K562 (cell line): ENCODE measurements around the gene TUBB2A. TPM values are rescaled to one million over a fixed set of nuclear protein-coding genes. Genes with fewer than 3 reads are reported as not detected.
A peak's percentile ranks its signal among the peaks of the same experiment; 100 is the strongest.

Experiments
- EP300 ChIP-seq: IDR thresholded peaks from 2 replicates; pipeline ENCODE4 v1.6.1; 2012; ENCODE audit warnings: low read length, improper control_type of control experiment
- HDAC1 ChIP-seq, 2 experiments: fragments of 450-650 bp; IDR thresholded peaks; 2 replicates each; pipeline ENCODE4 v1.6.1; 2016 to 2017; ENCODE audit warnings: inconsistent platforms in 1 of 2, mild to moderate bottlenecking in 1 of 2, moderate library complexity in 1 of 2
- HLTF ChIP-seq: fragments of 450-650 bp; IDR thresholded peaks from 2 replicates; pipeline ENCODE4 v1.6.1; 2016
- MECOM ChIP-seq: fragments of 250-450 bp; sonication (Bioruptor Pico); IDR thresholded peaks from 2 replicates; pipeline ENCODE4 v1.8.0; 2022; ENCODE audit warnings: inconsistent platforms
- MEF2A ChIP-seq: IDR thresholded peaks from 2 replicates; pipeline ENCODE4 v1.6.1; 2011; ENCODE audit warnings: low read depth, mild to moderate bottlenecking, low read length, moderate library complexity; ENCODE audit not compliant: control insufficient read depth
- MYNN ChIP-seq, 2 experiments: sonication (generic); formaldehyde crosslinking in 1 of 2; IDR thresholded peaks; 2 replicates each; pipeline versions ENCODE4 v1.5.0 to v1.6.1; 2016 to 2020; ENCODE audit warnings: antibody characterized with exemption in 1 of 2, missing genetic modification reagents in 1 of 2
- NFYB ChIP-seq: IDR thresholded peaks from 2 replicates; pipeline ENCODE4 v1.6.1; 2011; ENCODE audit warnings: mild to moderate bottlenecking, moderate library complexity; ENCODE audit not compliant: insufficient read length; ENCODE audit errors: extremely low read depth
- SETDB1 ChIP-seq: IDR thresholded peaks from one replicate; pipeline ENCODE4 v1.6.1; 2012; ENCODE audit warnings: low read length, control low read depth, inconsistent platforms
- STAT5A ChIP-seq: IDR thresholded peaks from 2 replicates; pipeline ENCODE4 v1.6.1; 2012; ENCODE audit warnings: low read length, inconsistent platforms, borderline replicate concordance
- ZNF217 ChIP-seq: sonication (generic); formaldehyde crosslinking; IDR thresholded peaks from 2 replicates; pipeline ENCODE4 v1.8.0; 2022; ENCODE audit warnings: mild to moderate bottlenecking, missing genetic modification reagents
- ZNF41 ChIP-seq: fragments of 250-450 bp; sonication (Bioruptor Pico); conservative IDR thresholded peaks from 2 replicates; pipeline ENCODE4 v1.4.0; 2020; ENCODE audit warnings: mild to moderate bottlenecking
- polyA plus RNA-seq, 8 experiments: library from polyadenylated mRNA; depleted of rRNA in 4 of 8; stranded (reverse) in 5 of 8; unstranded in 3 of 8; fragments of >200 nt; fragmentation: Nextera tagmentation in 2 of 8; fragmentation: Illumina TruSeq in 1 of 8; extraction: Ambion mirVana in 2 of 8; extraction: Trizol in 1 of 8; gene quantifications; 2 replicates each; pipeline versions ENCODE4 v1.2.1 to v1.2.3, GENCODE V29; 2011 to 2014; ENCODE audit warnings: inconsistent platforms in 1 of 8, missing spikeins in 1 of 8
- total RNA-seq, 7 experiments: library from RNA; depleted of rRNA in 6 of 7; stranded (reverse); fragments of >200 nt in 6 of 7; fragmentation: Illumina TruSeq in 2 of 7; extraction: Trizol in 2 of 7; gene quantifications; 2 replicates each; pipeline versions ENCODE4 v1.2.1 to v1.2.3, GENCODE V29; 2011 to 2021; ENCODE audit warnings: low replicate concordance in 1 of 7
- TF ChIP-seq, protein P1 (sequence below), 2 experiments: fragments of 450-650 bp; IDR thresholded peaks; 2 replicates each; pipeline ENCODE4 v1.6.1; 2016; ENCODE audit warnings: mild to moderate bottlenecking in 2 of 2, borderline replicate concordance in 1 of 2, low read depth in 1 of 2, moderate library complexity in 1 of 2
- TF ChIP-seq, protein P2 (sequence below): fragments of 450-650 bp; IDR thresholded peaks from 2 replicates; pipeline ENCODE4 v1.6.1; 2017; ENCODE audit warnings: antibody characterized with exemption
- TF ChIP-seq, protein P3 (sequence below): sonication (generic); formaldehyde crosslinking; IDR thresholded peaks from 2 replicates; pipeline ENCODE4 v1.9.0; 2022; ENCODE audit warnings: mild to moderate bottlenecking, missing genetic modification reagents
- TF ChIP-seq, protein P4 (sequence below): fragments of 450-650 bp; IDR thresholded peaks from 2 replicates; pipeline ENCODE4 v1.6.1; 2016; ENCODE audit warnings: low read depth, mild to moderate bottlenecking, moderate library complexity

TUBB2A gene
- total and polyA plus RNA-seq, 9 of the 15 experiments (the other 6 are each of a cell fraction or from before 2014, with no cell fraction given) = 3.6 to 92.1 (median 45.6) TPM

DNA sequence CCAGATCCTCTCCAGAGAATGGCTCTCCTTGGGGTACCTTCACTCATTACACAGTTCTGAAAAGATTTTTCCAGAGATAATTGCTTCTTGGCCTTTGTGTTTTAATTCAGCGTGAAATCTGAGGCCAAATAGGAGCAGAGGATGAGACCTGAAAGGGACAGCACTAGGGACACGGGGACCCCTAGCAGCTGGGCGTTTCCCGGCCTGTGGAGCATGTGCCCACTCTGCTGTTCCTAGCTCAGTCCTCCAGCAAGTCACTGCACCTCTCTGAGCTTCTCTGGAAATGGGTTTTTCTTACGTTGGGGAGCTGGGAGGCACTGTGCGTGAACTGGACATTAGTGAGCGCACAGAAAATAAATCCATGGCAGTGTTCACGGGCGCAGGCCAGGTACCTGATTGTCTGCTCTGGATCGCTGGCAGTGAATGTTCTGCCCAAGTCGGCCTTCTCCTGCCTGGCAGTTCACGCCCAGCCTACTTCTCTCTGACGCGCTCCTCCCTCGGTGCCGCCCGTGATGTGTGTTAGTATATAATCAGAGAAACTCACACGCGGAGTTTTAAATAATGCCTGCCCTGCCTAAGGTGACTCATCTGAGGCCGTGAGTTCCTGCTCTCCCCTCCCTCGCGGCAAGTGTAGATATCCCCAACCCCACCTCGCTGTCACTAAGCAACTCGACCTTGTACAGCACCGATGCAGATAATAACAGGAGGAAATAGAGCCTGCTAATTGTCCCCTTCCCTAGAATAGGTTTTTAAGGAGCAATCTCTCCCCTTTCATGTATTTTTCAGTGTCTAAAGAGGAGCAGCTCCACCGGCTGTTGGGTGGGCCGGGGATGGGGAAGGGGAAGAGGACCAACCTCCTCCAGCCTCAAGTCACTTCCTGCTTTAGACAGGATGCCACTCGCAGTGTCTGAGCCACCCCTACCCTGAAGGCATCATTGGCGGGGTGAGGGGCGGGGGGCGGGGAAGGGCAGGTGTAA lies 2.7 kb upstream of the TUBB2A start (continued):
- TF ChIP-seq, protein P1, sequence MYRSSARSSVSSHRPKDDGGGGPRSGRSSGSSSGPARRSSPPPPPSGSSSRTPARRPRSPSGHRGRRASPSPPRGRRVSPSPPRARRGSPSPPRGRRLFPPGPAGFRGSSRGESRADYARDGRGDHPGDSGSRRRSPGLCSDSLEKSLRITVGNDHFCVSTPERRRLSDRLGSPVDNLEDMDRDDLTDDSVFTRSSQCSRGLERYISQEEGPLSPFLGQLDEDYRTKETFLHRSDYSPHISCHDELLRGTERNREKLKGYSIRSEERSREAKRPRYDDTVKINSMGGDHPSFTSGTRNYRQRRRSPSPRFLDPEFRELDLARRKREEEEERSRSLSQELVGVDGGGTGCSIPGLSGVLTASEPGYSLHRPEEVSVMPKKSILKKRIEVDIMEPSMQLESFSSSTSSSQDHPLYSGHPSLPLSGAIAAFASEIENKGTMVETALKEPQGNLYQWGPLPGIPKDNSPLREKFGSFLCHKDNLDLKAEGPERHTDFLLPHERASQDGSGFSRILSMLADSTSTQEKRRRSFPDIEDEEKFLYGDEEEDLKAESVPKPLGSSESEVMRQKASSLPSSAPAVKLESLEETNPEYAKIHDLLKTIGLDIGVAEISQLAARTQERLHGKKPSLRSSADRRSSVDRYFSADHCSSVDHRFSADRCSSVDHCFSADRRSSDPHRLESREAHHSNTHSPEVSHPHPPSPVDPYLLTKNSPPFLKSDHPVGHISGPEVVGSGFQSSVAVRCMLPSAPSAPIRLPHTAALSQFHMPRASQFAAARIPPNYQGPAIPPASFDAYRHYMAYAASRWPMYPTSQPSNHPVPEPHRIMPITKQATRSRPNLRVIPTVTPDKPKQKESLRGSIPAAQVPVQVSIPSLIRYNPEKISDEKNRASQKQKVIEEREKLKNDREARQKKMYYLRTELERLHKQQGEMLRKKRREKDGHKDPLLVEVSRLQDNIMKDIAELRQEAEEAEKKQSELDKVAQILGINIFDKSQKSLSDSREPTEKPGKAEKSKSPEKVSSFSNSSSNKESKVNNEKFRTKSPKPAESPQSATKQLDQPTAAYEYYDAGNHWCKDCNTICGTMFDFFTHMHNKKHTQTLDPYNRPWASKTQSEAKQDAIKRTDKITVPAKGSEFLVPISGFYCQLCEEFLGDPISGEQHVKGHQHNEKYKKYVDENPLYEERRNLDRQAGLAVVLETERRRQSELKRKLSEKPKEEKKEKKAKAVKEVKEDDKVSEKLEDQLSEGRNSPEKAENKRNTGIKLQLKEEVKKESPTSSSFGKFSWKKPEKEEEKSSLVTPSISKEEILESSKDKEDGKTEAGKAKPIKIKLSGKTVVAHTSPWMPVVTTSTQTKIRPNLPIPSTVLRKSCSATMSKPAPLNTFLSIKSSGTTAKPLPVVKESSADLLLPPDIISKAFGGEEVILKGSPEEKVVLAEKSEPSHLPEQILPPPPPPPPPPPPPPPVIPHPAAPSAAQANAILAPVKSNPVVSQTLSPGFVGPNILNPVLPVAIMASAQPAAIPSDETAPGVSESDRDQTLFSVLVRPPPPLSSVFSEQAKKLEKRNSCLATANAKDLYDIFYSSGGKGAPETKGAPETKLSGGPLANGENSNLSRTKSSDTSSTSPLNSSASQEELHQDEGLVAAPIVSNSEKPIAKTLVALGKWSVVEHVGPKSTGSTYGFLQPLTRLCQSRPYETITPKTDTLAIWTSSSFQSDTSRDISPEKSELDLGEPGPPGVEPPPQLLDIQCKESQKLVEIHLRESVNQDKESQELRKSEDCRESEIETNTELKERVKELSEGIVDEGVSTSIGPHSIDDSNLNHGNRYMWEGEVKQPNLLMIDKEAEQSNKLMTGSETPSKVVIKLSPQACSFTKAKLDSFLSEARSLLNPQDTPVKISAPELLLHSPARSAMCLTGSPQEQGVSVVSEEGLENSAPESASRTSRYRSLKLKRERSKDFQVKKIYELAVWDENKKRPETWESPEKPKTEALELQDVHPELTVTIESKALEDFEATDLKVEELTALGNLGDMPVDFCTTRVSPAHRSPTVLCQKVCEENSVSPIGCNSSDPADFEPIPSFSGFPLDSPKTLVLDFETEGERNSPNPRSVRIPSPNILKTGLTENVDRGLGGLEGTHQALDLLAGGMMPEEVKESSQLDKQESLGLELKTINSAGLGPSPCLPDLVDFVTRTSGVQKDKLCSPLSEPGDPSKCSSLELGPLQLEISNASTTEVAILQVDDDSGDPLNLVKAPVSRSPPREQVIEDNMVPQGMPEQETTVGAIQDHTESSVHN (IDR thresholded peaks at IDR 0.05; ENCODE audit: borderline replicate concordance in 1 of 2, low read depth in 1 of 2) = 0 out of 4 replicates have a peak, but pooled peaks of 1 of the 2 experiments have one; percentile 38
- TF ChIP-seq, protein P2, sequence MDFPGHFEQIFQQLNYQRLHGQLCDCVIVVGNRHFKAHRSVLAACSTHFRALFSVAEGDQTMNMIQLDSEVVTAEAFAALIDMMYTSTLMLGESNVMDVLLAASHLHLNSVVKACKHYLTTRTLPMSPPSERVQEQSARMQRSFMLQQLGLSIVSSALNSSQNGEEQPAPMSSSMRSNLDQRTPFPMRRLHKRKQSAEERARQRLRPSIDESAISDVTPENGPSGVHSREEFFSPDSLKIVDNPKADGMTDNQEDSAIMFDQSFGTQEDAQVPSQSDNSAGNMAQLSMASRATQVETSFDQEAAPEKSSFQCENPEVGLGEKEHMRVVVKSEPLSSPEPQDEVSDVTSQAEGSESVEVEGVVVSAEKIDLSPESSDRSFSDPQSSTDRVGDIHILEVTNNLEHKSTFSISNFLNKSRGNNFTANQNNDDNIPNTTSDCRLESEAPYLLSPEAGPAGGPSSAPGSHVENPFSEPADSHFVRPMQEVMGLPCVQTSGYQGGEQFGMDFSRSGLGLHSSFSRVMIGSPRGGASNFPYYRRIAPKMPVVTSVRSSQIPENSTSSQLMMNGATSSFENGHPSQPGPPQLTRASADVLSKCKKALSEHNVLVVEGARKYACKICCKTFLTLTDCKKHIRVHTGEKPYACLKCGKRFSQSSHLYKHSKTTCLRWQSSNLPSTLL = no peak
- TF ChIP-seq ZNF41 (no peak), HLTF (no peak), STAT5A (no peak), MECOM (no peak), ZNF217 (CRISPR knock-in tag) (no peak), MEF2A (no peak), MYNN (IDR thresholded peaks at IDR 0.05) (peak; percentile 53; the same call in 1 of the 2 replicates), MYNN (CRISPR knock-in tag; IDR thresholded peaks at IDR 0.05) (no peak), SETDB1 (no peak), HDAC1 (IDR thresholded peaks at IDR 0.05) (peak in 1 of 2 experiments; percentile 73; a peak in 1 of 4 replicates), EP300 (peak; percentile 76), NFYB (no peak)
- TF ChIP-seq, protein P3, sequence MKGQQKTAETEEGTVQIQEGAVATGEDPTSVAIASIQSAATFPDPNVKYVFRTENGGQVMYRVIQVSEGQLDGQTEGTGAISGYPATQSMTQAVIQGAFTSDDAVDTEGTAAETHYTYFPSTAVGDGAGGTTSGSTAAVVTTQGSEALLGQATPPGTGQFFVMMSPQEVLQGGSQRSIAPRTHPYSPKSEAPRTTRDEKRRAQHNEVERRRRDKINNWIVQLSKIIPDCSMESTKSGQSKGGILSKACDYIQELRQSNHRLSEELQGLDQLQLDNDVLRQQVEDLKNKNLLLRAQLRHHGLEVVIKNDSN (CRISPR knock-in tag) = no peak
- TF ChIP-seq, protein P4, sequence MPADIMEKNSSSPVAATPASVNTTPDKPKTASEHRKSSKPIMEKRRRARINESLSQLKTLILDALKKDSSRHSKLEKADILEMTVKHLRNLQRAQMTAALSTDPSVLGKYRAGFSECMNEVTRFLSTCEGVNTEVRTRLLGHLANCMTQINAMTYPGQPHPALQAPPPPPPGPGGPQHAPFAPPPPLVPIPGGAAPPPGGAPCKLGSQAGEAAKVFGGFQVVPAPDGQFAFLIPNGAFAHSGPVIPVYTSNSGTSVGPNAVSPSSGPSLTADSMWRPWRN = no peak
